NT2/D1 (cell line): ENCODE data around the gene PPP1R7.

Experiments used
- SUZ12 ChIP-seq: IDR thresholded peaks from 2 replicates; pipeline ENCODE4 v1.6.1; 2011; ENCODE audit not compliant: insufficient read length, insufficient read depth; ENCODE audit errors: extremely low read depth
- YY1 ChIP-seq: IDR thresholded peaks from 2 replicates; pipeline ENCODE4 v1.6.1; 2011; ENCODE audit not compliant: insufficient read length, insufficient read depth
- ZNF274 ChIP-seq: IDR thresholded peaks from 2 replicates; pipeline ENCODE4 v1.6.1; 2011; ENCODE audit warnings: mild to moderate bottlenecking, low read depth, low read length

- TF ChIP-seq ZNF274 = no peak
- no peak for TF ChIP-seq SUZ12
- peak; percentile 73 for TF ChIP-seq YY1
Measured at GRCh38 chr2:241102239-241102803, 47.9 kb upstream of the PPP1R7 start, which contains the start of gene MTERF4.
